LNCaP clone FGC (cell line): Measurements from ENCODE around the gene RPP25.
"Not testable (repeated sequence)": the region's sequence is repeated elsewhere in the genome, so short reads cannot be mapped to it uniquely, and the experiment has no call there.

Source experiments
- DNase-seq: peaks from one replicate; pipeline ENCODE4 v3.0.0-alpha.2; 2011; ENCODE audit warnings: low read depth
- H3K4me3 ChIP-seq: 2 replicates; pipeline ENCODE4 v1.5.1; 2011; ENCODE audit warnings: mild to moderate bottlenecking, low read depth, low read length, control low read depth
- CTCF ChIP-seq: IDR thresholded peaks from 2 replicates; pipeline ENCODE4 v1.5.1; 2012; ENCODE audit warnings: mild to moderate bottlenecking; ENCODE audit not compliant: control insufficient read depth, insufficient read depth; ENCODE audit errors: extremely low read depth

Gene RPP25

GRCh38 chr15:74928771-74929198 lies 27.8 kb downstream of the RPP25 start:
- H3K4me3 ChIP-seq = no peak overlapping the region
- no peak for TF ChIP-seq CTCF
- DNase-seq = peak; percentile 74

GRCh38 chr15:74924525-74924924 lies 32.0 kb downstream of the RPP25 start:
- no peak for TF ChIP-seq CTCF
- no peak overlapping the region for H3K4me3 ChIP-seq
- no peak for DNase-seq

GRCh38 chr15:74920456-74920855 lies 36.1 kb downstream of the RPP25 start:
- no peak for DNase-seq
- no peak for TF ChIP-seq CTCF
- H3K4me3 ChIP-seq = no peak overlapping the region

GRCh38 chr15:74917676-74918075 lies 38.9 kb downstream of the RPP25 start:
- TF ChIP-seq CTCF = no peak
- no peak for DNase-seq
- no peak overlapping the region for H3K4me3 ChIP-seq

- not testable (repeated sequence) for DNase-seq, H3K4me3 ChIP-seq
Observed at GRCh38 chr15:74913799-74914198, 42.8 kb downstream of the RPP25 start.

GRCh38 chr15:74913041-74913440 lies 43.5 kb downstream of the RPP25 start:
- DNase-seq = peak; percentile 87

GRCh38 chr15:74908635-74909034 lies 47.9 kb downstream of the RPP25 start:
- TF ChIP-seq CTCF = no peak
- no peak for DNase-seq
- H3K4me3 ChIP-seq = no peak overlapping the region

More at GRCh38 chr15:74913041-74913440, 43.5 kb downstream of the RPP25 start:
- no peak overlapping the region for H3K4me3 ChIP-seq
- TF ChIP-seq CTCF = no peak
